ENCODE measurements around the gene GYPC.

GYPC gene

DNA sequence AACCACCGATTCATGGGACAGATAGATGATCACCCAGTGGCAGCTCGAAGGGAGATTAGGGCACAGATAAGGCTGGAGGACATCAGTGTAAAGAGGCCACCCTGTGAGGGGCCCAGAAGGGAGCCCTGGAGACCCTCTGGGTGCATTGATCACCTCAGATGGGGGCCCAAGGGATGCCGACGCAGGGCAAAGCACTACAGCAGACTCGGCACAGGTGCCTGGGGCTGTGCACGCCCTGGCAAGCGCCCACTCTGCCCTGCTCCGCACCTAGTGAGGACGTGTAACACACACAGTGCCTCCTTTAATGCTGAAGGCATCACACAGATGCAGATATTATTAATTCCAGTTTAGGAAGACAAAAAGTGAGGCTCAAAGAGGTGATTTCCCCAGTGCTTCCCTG, 9.5 kb downstream of the GYPC start:
- TF ChIP-seq, protein P1, sequence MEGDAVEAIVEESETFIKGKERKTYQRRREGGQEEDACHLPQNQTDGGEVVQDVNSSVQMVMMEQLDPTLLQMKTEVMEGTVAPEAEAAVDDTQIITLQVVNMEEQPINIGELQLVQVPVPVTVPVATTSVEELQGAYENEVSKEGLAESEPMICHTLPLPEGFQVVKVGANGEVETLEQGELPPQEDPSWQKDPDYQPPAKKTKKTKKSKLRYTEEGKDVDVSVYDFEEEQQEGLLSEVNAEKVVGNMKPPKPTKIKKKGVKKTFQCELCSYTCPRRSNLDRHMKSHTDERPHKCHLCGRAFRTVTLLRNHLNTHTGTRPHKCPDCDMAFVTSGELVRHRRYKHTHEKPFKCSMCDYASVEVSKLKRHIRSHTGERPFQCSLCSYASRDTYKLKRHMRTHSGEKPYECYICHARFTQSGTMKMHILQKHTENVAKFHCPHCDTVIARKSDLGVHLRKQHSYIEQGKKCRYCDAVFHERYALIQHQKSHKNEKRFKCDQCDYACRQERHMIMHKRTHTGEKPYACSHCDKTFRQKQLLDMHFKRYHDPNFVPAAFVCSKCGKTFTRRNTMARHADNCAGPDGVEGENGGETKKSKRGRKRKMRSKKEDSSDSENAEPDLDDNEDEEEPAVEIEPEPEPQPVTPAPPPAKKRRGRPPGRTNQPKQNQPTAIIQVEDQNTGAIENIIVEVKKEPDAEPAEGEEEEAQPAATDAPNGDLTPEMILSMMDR (IDR thresholded peaks at IDR 0.05): no peak

DNA sequence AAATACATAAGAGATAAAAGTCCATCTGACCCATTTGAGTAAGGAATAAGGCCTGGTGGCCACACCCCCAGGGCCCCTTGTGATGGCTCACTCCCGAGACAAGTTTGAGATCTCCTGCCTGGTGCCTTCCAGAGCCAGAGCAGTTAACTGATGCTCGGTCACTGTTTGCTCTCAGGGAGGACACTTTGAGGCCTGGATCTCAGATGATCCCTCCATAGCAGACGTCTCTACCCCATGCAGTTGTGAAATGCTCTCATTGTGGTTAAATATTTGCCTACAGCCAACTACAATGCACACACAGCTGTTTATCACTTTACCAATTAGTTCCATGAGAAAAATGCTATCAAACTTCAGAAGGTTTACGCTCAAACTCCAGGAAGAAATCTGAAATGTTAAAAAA, 12.3 kb downstream of the GYPC start:
- TF ChIP-seq, protein P1 (IDR thresholded peaks at IDR 0.05): no peak

DNA sequence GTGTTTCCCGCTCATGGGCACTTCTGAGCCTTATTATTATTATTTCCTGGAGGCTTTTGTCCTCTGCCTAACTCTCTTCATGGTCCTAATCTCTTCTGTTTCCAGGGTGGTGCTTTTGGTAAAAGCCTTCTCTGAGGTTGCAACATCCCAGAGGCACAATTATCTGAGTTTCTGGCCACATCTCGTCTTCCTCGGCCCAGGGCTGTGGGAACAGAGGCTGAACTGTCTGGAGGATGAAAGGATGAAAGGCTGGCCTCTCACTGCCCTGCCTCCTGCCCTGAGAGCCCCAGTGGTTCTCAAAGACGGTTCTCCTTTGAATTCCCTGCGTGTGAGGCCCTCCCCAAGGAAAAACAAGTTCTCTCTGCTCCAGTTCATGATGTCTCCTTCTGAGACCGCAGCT, 13.8 kb downstream of the GYPC start:
- TF ChIP-seq, protein P1 (IDR thresholded peaks at IDR 0.05): no peak

DNA sequence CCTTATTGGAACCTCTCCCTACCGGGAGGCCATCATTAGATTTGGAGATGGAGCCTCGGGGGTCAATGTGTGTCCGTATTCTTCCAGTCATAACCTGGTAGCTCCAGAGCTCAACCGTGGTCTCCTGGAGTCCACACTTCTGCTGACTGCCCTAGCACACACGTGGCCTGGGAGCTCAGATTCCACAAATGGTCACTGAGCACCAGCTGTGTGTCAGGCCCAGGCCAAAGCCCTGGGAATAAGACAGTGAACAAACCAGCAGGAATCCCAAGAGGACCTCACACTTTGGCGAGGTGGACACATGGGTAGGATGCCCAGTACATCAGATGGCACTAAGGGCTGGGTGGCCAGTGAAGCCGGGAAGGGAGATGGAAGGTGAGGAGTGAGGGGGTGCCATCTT, 15.5 kb downstream of the GYPC start:
- TF ChIP-seq, protein P1 (IDR thresholded peaks at IDR 0.05): no peak

DNA sequence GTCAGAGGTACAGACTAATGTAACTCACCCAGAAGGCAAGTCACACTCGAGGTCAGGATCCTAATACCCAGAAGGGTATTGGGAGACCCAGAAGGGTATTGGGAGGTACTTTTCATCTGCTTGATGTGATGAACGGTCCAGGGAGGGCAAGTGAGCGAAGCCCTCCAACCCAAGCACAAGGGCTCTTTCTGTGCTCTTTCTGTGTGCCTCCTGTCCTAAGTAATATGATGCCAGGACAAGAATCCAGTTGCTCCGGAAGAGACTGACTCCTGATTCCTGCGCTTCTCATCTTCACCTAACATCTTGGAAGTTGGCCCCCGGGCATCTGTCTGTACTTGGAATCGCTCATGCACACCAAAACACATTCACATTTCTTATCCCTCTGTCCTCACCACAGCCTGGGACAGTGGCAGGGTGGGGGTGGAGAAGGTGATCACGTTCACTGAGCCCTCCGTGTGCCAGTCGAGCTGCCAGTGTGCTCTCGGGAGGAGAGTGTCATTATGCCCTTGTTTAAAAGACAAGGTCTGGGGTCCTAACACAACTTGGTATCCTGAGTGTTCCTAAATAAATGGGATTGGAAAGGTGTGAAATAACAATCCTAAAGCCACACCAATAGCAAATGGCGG, 17.1 kb downstream of the GYPC start:
- TF ChIP-seq, protein P1 (IDR thresholded peaks at IDR 0.05): no peak

DNA sequence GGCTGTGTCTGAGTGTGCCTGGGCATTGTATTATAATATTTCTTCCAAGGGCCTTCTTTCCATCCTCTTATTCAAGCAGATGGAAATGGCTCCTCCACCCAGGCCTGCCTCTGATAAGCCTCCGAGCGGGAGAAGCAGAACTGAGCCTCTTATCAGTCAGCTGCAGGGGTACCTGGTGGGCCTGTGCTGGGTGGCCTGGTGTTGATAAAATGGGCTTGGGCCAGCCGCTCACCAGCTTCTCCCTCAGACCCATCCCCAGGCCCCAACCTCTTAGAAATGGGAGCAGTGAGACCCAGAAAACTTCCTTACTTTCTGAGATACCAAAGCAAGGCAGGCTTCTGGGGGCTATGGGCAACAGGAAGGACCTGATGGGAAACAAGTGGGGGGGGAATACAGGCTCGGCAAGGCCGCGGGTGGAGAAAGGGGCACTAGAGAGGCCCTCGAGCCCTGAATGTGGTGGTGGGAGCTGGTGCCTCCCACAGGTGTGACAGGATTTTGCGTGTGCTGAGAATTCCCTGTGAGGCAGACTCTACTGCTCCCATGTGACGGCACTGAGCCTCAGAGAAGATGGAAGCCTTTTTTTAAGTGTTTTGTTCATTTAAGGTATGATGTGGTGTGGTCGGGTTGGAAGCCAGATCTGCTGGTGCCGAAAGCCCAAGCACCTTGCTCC, 18.3 kb downstream of the GYPC start:
- TF ChIP-seq, protein P1 (IDR thresholded peaks at IDR 0.05): no peak

DNA sequence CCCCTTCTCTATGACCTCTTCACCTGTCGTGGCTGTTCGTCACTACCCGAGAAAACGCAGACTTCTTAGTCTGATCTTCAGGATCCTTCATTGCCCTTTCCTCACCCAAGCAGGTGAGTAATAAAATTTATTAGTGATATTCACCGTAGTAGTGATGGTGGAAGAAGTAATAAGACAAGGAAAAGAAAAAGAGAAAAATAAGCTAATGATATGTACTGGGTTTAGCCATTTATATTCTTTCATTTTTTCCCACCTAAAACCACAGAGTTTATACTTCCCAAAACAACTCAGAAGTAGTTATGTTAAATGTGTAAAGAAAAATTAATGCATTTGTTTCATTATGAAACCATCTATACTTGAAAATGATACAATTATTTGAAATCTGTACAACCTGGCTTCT, 19.7 kb downstream of the GYPC start:
- TF ChIP-seq, protein P1 (IDR thresholded peaks at IDR 0.05): no peak

Data from LNCAP (cell line).